Measurements from ENCODE around the gene HOXB8.

HOXB8 gene

DNA sequence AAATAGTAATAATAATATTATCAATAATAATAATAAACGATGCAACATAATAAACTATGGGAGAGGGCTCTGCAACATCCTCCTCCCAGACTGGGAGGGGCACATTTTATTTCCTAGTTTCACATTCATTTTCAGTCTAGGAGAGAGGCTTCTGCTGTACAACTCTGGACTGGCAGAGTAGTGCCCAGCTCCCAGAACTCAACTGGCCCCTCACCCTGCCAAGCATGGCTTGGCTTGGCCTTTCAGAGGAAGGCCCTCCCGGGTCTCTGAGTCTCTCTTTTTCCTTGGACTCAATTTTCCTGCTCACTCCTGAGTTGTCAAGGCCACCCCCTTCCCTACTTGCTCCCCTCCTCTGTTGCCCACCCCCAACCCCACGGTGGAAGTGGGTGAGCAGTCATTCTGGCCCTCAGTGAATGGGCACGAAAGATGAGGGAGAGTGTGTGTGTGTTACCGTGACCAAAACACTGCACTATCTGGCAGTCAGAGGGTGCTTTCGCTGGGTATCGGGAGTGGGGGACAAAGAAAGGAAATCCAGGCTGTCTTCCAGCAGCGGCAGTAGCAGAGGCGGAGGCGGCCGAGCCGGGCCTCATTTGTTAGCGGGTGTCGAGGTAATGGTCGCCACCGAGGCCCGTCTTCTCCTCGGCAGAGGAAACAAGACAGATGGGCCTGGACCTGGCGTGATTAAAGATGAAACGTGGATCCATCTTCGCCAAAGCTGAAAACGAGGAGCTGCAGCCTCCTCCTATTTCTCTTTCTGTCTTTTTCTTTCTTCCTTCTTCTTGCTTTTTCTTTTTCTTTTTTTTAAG is 39.2 kb downstream of the HOXB8 start:
- H3K9ac ChIP-seq (ENCODE audit: low read length), result no peak overlapping the region
- no peak overlapping the region for H3K4me2 ChIP-seq (ENCODE audit: low read depth, low read length, poor library complexity, severe bottlenecking)
- H3K27me3 ChIP-seq (ENCODE audit: low read length), result no peaks in the 10 kb centered on the region

DNA sequence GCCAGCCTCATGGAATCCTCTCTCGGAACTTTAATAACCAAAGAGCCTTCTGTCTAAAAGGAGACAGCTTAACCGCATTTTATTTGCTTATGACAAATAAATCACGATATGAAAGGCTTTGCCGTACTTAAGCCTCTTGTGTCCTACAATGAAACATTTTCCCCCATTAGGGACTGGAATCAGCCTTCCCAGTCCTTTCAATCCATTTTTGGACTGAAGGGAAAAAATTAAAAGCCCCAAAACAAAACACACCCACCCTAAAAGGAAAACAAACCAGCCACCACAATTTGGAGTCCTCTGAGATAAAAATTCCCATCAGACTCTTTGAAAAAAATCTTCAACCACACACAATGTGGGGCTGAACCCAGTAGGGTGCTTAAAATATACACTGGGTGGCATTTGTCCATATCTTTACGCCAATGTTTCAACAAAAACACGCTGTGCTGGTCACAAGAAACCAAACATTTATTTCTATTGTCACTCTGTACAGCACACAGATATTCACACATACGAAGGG is 40.0 kb downstream of the HOXB8 start:
- no peak overlapping the region for H3K4me2 ChIP-seq (ENCODE audit: low read depth, low read length, poor library complexity, severe bottlenecking)
- no peaks in the 10 kb centered on the region for H4K20me1 ChIP-seq (ENCODE audit: low read depth, low read length)

More for the DNA sequence above, 39.2 kb downstream of the HOXB8 start:
- H3K36me3 ChIP-seq (ENCODE audit: low read length), result no peaks in the 10 kb centered on the region
- TF ChIP-seq EZH2phosphoT487 (conservative IDR thresholded peaks at IDR 0.05; ENCODE audit: low read length), result no peak
- TF ChIP-seq, protein P1, sequence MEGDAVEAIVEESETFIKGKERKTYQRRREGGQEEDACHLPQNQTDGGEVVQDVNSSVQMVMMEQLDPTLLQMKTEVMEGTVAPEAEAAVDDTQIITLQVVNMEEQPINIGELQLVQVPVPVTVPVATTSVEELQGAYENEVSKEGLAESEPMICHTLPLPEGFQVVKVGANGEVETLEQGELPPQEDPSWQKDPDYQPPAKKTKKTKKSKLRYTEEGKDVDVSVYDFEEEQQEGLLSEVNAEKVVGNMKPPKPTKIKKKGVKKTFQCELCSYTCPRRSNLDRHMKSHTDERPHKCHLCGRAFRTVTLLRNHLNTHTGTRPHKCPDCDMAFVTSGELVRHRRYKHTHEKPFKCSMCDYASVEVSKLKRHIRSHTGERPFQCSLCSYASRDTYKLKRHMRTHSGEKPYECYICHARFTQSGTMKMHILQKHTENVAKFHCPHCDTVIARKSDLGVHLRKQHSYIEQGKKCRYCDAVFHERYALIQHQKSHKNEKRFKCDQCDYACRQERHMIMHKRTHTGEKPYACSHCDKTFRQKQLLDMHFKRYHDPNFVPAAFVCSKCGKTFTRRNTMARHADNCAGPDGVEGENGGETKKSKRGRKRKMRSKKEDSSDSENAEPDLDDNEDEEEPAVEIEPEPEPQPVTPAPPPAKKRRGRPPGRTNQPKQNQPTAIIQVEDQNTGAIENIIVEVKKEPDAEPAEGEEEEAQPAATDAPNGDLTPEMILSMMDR (IDR thresholded peaks at IDR 0.05; ENCODE audit: insufficient read depth, low read length, poor library complexity, severe bottlenecking), result no peak
- no peaks in the 10 kb centered on the region for H3F3A ChIP-seq (ENCODE audit: insufficient read depth)
- no peak overlapping the region for H3K27ac ChIP-seq (ENCODE audit: low read depth, low read length)
- no peaks in the 10 kb centered on the region for H3K79me2 ChIP-seq (ENCODE audit: insufficient read depth, low read length)
- H3K9me3 ChIP-seq (ENCODE audit: insufficient read depth, low read length), result no peaks in the 10 kb centered on the region
- no peak overlapping the region for H3K4me3 ChIP-seq (ENCODE audit: insufficient read depth, low read length, poor library complexity, severe bottlenecking)
- H4K20me1 ChIP-seq (ENCODE audit: low read depth, low read length), result no peaks in the 10 kb centered on the region
- no peaks in the 10 kb centered on the region for H3K9me2 ChIP-seq (replicated peaks; ENCODE audit: insufficient read depth, low read length)
- H2AFZ ChIP-seq (ENCODE audit: low read depth, low read length, severe bottlenecking), result no peak overlapping the region

DNA sequence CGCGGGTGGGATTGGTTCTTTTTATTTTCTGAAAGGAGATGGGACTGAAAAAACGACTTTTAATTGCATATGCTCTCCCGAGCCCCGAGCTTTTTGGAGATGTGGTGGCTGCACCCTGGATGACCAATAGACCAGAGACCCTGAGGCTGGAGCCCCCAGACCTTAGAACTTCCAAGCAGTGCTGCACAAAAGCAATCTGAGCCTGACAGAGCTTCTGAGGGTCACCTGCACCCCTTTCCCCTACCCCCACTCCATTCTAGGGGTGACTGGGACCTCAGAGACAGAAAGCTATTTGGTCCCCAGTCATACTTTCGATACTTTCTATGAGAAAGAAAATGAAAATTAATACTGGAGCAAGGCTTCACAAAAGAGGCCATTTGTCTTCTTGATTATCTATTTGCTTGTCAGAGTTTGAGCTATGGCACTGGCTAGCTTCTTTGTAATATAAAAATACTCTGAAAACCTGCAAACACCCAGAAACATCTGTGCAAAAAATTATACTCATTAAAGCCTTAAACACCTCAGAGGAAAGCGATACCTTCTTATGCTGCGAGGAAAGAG is 40.5 kb downstream of the HOXB8 start:
- Histone ChIP-seq H4K20me1 (ENCODE audit: low read depth, low read length) (no peaks in the 10 kb centered on the region), H3K9me2 (replicated peaks; ENCODE audit: insufficient read depth, low read length) (no peaks in the 10 kb centered on the region), H3F3A (ENCODE audit: insufficient read depth) (no peaks in the 10 kb centered on the region), H3K4me2 (ENCODE audit: low read depth, low read length, poor library complexity, severe bottlenecking) (no peak overlapping the region), H3K27ac (ENCODE audit: low read depth, low read length) (no peak overlapping the region), H3K4me3 (ENCODE audit: insufficient read depth, low read length, poor library complexity, severe bottlenecking) (no peak overlapping the region), H3K9me3 (ENCODE audit: insufficient read depth, low read length) (no peaks in the 10 kb centered on the region), H3K9ac (ENCODE audit: low read length) (no peak overlapping the region), H2AFZ (ENCODE audit: low read depth, low read length, severe bottlenecking) (no peak overlapping the region), H3K36me3 (ENCODE audit: low read length) (no peaks in the 10 kb centered on the region), H3K27me3 (ENCODE audit: low read length) (no peaks in the 10 kb centered on the region), H3K79me2 (ENCODE audit: insufficient read depth, low read length) (no peaks in the 10 kb centered on the region)
- TF ChIP-seq, protein P1 (IDR thresholded peaks at IDR 0.05; ENCODE audit: insufficient read depth, low read length, poor library complexity, severe bottlenecking), result no peak
- TF ChIP-seq EZH2phosphoT487 (conservative IDR thresholded peaks at IDR 0.05; ENCODE audit: low read length), result no peak

More for the DNA sequence above, 40.0 kb downstream of the HOXB8 start:
- H3K9me3 ChIP-seq (ENCODE audit: insufficient read depth, low read length), result no peaks in the 10 kb centered on the region
- H2AFZ ChIP-seq (ENCODE audit: low read depth, low read length, severe bottlenecking), result no peak overlapping the region
- H3K27ac ChIP-seq (ENCODE audit: low read depth, low read length), result no peak overlapping the region
- H3K9me2 ChIP-seq (replicated peaks; ENCODE audit: insufficient read depth, low read length), result no peaks in the 10 kb centered on the region
- no peak overlapping the region for H3K4me3 ChIP-seq (ENCODE audit: insufficient read depth, low read length, poor library complexity, severe bottlenecking)
- TF ChIP-seq, protein P1 (IDR thresholded peaks at IDR 0.05; ENCODE audit: insufficient read depth, low read length, poor library complexity, severe bottlenecking), result no peak
- no peak for TF ChIP-seq EZH2phosphoT487 (conservative IDR thresholded peaks at IDR 0.05; ENCODE audit: low read length)
- no peaks in the 10 kb centered on the region for H3K79me2 ChIP-seq (ENCODE audit: insufficient read depth, low read length)
- H3K36me3 ChIP-seq (ENCODE audit: low read length), result no peaks in the 10 kb centered on the region
- H3F3A ChIP-seq (ENCODE audit: insufficient read depth), result no peaks in the 10 kb centered on the region
- no peak overlapping the region for H3K9ac ChIP-seq (ENCODE audit: low read length)
- H3K27me3 ChIP-seq (ENCODE audit: low read length), result no peaks in the 10 kb centered on the region

All from SU-DHL-6 (cell line).